ENCODE results near the gene KCNE3.

The KCNE3 gene

GRCh38 chr11:74473382-74474173, 6.2 kb upstream of the KCNE3 start:
- no peak for DNase-seq
- intact Hi-C loops (cut with DNase I): no loop called here

DNA sequence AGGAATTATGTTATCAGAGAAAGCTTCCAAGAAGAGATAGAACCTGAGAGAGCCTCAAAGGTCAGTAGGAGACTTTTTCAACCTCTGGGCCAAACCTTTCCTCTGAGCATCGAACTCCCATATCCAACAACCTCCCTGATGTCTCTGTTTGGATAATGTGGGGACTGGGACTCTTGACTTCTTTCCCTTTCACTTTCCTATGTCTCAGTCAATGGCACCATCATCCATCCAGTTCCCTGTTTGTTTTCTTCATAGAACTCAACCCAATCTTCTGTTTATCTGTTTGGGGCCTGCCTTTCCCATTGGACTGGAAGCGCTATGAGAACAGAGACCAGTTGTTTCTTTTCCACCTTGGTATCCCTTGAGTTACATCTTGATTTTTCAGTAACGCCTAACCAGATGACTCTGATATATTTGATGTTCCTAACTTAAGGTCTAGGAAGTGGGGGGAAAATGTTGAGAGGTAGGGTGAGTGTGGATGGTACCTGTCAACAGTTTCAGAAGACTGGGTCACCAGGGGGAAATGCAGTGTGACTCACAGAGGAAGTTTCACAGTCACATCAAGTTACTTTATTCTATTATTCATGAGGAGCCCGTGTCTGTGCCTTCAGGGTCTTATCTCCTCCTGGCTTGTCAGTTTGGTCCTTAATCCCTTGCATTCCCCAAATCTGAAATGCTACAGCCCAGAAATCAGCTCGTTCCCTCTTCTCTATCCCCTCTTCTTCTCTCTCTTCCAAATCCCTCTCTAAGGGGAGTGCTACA, 4.5 kb upstream of the KCNE3 start:
- DNase-seq: no peak
- intact Hi-C loops (cut with DNase I): no loop called here

DNA sequence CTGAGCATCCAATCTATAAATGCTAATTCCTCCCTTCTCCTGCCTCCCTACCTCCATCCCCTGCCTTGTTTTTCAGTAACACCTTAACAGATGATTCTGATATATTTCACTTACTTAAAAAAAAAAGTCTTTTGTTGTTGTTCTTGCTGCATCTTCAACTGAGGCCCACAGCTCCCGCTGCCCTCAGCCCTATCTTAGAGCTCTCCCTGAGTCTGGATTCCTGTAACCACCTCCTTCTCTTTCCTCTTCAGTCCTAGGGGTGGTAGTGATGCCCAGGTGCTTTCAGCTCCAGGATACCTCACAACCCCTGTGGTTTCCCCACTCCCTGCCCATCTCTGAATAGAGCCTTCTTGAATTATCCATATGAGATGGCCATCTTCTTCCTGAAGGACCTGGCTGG, 3.7 kb upstream of the KCNE3 start:
- intact Hi-C loops (cut with DNase I): no loop called here
- DNase-seq: no peak

GRCh38 chr11:74470526-74470925, 3.2 kb upstream of the KCNE3 start:
- peak in 1 of 10 donors; percentile 32 for DNase-seq
- intact Hi-C loops (cut with DNase I): no loop called here

DNA sequence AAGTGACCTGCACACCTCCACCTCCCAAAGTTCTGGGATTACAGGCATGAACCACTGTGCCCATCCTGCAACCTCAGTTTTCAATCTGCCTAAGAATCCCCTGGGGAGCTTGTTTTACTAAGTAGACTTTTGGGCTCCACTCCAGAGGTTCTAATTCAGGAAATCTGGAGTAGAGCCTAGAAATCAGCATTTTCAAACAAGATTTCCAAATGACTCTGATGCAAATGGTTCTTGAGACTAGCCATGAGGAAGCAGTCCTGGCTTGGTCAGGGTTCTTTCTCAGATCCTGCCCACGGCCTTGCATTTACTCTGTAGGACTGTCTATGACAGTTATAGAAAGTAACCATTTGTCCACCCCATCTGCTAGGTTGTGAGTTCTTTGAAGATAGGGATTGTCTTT, 1.6 kb upstream of the KCNE3 start:
- intact Hi-C loops (cut with DNase I): no loop called here
- DNase-seq: peak in 1 of 10 donors; percentile 9

GRCh38 chr11:74468521-74468920, 1.2 kb upstream of the KCNE3 start:
- intact Hi-C loops (cut with DNase I): no loop called here

GRCh38 chr11:74468058-74468457, 709 bp upstream of the KCNE3 start:
- DNase-seq: peak in 1 of 10 donors; percentile 61
- intact Hi-C loops (cut with DNase I): no loop called here

More at GRCh38 chr11:74468521-74468920, 1.2 kb upstream of the KCNE3 start:
- DNase-seq: peak in 1 of 10 donors; percentile 8

GRCh38 chr11:74465291-74465708, 2.0 kb downstream of the KCNE3 start:
- intact Hi-C loops (cut with DNase I): no loop called here

DNA sequence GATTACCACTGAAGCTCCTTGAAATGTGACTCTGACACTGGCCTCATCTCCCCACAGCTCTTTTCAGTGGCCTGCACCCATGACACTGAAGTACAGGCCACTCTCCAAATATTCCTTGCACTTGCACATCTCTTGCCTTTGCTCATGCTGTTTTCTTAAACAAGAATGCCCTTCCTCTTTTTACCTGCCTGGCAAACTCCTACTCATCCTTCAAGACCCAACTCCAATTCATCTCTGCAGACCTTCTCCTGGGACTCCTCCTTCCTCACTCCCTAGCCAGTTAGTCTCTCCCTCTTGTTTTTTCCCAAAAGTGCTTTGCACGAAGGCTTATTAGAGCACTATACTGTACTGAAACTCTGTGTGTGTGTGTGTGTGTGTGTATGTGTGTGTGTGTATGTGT, 2.6 kb downstream of the KCNE3 start:
- intact Hi-C loops (cut with DNase I): no loop called here
- DNase-seq: no peak

More at GRCh38 chr11:74465291-74465708, 2.0 kb downstream of the KCNE3 start:
- peak in 1 of 10 donors; percentile 5 for DNase-seq

GRCh38 chr11:74463216-74463615, 4.1 kb downstream of the KCNE3 start:
- intact Hi-C loops (cut with DNase I): no loop called here
- DNase-seq: peak in 1 of 10 donors; percentile 32

DNA sequence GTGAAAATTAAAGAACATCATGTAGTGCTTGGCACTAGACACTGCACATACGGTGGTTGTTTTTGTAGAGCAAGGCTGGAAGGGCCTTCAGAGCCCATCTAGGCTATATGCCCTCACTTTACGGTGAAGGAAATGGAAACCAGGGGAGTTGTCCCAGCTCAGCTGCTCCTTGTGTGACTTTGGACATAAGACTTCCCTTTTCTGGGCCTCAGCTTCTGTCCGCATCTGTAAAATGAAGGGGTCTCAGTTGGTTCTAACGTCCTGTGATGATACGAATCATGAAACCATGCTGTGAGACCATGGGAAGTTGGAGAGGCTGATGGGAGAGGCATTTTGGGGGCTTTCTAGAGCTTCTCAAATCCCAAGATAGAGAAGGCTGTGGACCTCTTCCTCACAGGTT, 4.7 kb downstream of the KCNE3 start:
- intact Hi-C loops (cut with DNase I): no loop called here
- DNase-seq: no peak

DNA sequence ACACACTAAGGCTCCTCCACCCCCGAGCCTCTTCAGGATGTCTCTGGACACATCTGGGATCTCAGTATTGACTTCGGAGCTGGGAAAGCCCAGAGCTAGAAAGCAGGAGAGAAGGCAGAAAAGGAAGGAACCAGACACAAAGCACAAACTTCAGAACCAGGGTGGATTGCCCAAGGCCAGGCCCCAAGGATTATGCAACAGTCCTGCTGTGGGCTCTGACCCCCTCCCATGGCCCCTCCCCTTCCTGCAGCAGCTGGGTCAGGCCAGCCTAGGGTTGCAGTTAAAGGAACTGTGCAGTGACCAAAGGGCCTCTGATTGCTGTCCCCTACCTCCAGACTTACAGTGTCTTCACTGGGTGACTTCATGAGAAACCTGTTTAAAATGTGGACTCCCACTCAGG, 5.3 kb downstream of the KCNE3 start:
- DNase-seq: peak in 5 of 10 donors; percentile 18 to 90 (median 23)
- intact Hi-C loops (cut with DNase I): no loop called here

- DNase-seq: no peak
- intact Hi-C loops (cut with DNase I): no loop called here
These were observed 6.7 kb downstream of the KCNE3 start for GRCh38 chr11:74460481-74461154.

DNA sequence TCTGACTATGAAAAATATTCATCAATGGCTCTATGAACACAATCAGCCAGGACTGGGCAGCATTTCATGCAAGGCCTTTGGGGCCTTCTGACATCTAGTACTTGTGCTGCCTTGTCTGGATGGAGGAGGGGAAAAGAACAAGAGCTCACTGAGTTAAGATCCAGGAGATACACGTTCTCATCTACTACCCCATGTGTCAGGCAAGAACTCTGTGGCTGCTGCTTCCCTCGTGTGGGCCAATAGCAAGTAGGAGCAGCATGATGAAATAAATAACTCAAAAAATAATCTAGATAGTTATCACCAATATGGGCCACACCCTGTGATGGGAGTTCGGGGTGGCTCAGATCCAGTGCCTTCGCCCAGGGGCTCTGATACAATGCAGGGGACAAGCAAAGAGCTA, 7.3 kb downstream of the KCNE3 start:
- intact Hi-C loops (cut with DNase I): no loop called here
- peak in 1 of 10 donors; percentile 20 for DNase-seq

DNA sequence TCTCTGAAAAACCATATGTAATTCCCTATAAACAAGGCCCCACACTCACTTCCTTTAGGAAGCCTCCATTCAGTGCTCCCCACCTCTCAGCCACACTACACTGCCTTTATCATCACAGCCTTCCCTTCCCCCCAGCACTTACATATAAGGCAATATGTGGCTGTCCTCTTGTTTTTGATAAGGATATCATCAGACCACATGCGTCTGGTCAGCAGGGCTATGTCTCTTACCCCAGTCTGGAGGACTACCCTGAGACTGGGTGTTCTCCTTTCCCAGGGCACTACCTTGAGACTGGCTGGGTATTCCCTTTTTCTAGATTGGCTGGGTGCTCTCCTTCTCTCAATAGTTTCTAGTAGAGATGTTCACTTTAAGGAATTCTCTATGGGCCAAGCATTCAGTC, 7.8 kb downstream of the KCNE3 start:
- intact Hi-C loops (cut with DNase I): loop anchor here (10.0 kb wide), 1 partner anchor 265 kb away; no protein-coding TSS in a partner anchor
- DNase-seq: no peak

DNA sequence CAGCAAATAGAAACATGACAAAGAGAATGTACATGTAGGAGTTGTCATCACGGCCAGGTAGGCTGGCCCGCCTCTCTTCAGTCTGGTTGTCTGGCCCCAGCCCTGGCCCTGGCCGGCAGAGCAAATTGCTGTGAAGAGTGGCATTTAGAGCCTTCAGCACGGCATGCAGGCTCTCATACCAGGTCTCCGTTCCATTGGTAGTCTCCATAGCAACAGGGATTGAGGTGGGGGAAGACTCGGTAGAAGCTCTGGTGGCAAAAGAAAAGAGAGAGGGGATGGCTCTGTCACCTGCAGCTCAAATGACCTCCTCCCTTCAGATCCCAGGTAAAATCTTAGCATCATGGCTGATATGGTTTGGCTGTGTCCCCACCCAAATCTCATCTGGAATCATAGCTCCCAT, 10.0 kb downstream of the KCNE3 start:
- intact Hi-C loops (cut with DNase I): loop anchor here (10.0 kb wide), 1 partner anchor 267 kb away; no protein-coding TSS in a partner anchor
- DNase-seq: no peak

- intact Hi-C loops (cut with DNase I): loop anchor here (2.0 to 10.0 kb wide), 2 partner anchors 117 to 271 kb away; no protein-coding TSS in a partner anchor
- peak in 7 of 10 donors; percentile 35 to 87 (median 54) for DNase-seq
These were observed 13.9 kb downstream of the KCNE3 start for GRCh38 chr11:74453373-74453975.

DNA sequence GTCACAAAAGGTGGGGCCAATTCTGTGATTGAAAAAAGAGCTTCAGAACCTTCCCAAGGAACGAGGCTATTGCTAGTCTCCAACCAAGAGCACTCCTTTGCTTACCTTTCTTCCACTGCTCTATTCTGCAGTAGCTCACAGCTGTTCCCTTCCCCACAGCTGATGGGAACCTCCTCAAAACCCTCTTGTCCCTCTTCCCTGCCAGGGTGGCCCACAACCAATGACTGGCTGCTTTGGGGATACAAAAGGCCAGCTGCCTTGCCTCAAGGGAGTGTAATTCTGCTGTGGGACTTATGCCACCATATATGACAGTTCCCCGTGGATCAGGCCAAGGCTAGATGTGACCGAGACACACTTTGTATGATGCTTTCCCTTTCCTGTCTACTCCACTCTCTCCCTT, 15.0 kb downstream of the KCNE3 start:
- no peak for DNase-seq
- intact Hi-C loops (cut with DNase I): loop anchor here (2.0 to 10.0 kb wide), 2 partner anchors 118 to 272 kb away; no protein-coding TSS in a partner anchor

GRCh38 chr11:74450318-74450717, 17.0 kb downstream of the KCNE3 start:
- intact Hi-C loops (cut with DNase I): loop anchor here (10.0 kb wide), 1 partner anchor 274 kb away; no protein-coding TSS in a partner anchor
- no peak for DNase-seq

DNA sequence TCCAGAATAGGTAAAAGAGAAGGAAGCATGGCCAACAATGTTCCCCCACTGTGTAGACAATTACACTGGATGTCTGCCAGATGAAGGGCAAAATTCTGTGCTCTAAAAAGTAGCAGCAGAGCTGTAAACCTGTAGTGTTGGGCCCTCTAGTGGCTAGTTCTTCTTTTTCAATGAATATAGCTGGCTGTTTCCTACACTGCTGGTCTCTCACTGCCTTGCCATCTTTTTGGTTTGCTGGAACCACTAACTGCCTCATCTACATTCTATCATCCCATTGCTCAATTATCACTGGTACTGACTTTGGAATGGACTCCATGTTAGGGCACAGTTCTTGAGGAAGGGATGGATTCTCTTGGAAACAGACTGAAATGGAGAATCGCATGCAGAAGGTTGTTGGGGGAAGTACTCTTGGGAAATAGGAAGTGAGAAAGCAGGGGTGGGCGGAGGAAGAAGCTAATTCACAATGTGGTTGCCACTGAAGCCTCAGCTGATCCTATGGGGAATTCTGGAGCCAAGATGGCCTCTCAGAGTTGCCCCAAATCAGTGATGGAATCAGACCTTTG, 17.9 kb downstream of the KCNE3 start:
- intact Hi-C loops (cut with DNase I): loop anchor here (2.0 to 5.0 kb wide), 2 partner anchors 195 to 487 kb away; no protein-coding TSS in a partner anchor

More for the DNA sequence above, 17.9 kb downstream of the KCNE3 start:
- DNase-seq: peak in 2 of 10 donors; percentile 12 to 28
